Stimulated activated CD8-positive, alpha-beta memory T cell treated with anti-CD3 and anti-CD28 coated beads, Interleukin-15, amount 100 ng/mL, for 4 hours (primary cell): ENCODE data around the gene SPDEF.

Experiments
- DNase-seq, 2 donors: peaks; one replicate each; pipeline ENCODE4 v3.0.0-alpha.2; 2020; ENCODE audit warnings: low read depth in 2 of 2

Gene SPDEF

GRCh38 chr6:34544776-34545471 is 11.2 kb downstream of the SPDEF start:
- DNase-seq: no peak

GRCh38 chr6:34544052-34544604 is 12.0 kb downstream of the SPDEF start:
- DNase-seq: no peak

- DNase-seq: no peak
These were observed 12.7 kb downstream of the SPDEF start for GRCh38 chr6:34543421-34543820.

- DNase-seq: no peak
These were observed 15.3 kb downstream of the SPDEF start for GRCh38 chr6:34540841-34541240.

GRCh38 chr6:34540222-34540621 is 15.9 kb downstream of the SPDEF start:
- DNase-seq: no peak

- no peak for DNase-seq
These were observed 16.9 kb downstream of the SPDEF start for GRCh38 chr6:34539181-34539580.

- DNase-seq: no peak
These were observed 17.5 kb downstream of the SPDEF start for GRCh38 chr6:34538581-34538980.

- DNase-seq: no peak
These were observed 18.1 kb downstream of the SPDEF start for GRCh38 chr6:34537922-34538550.

- DNase-seq: no peak
These were observed 18.9 kb downstream of the SPDEF start for GRCh38 chr6:34536959-34537848.

- no peak for DNase-seq
These were observed 19.7 kb downstream of the SPDEF start for GRCh38 chr6:34536251-34536958.

GRCh38 chr6:34535646-34536045 is 20.5 kb downstream of the SPDEF start:
- DNase-seq: no peak

- no peak for DNase-seq
These were observed 20.9 kb downstream of the SPDEF start for GRCh38 chr6:34535199-34535598.

GRCh38 chr6:34534656-34535055 is 21.5 kb downstream of the SPDEF start:
- no peak for DNase-seq

GRCh38 chr6:34534146-34534545 is 22.0 kb downstream of the SPDEF start:
- DNase-seq: no peak

GRCh38 chr6:34532230-34532629 is 23.9 kb downstream of the SPDEF start:
- no peak for DNase-seq

- DNase-seq: no peak
These were observed 24.4 kb downstream of the SPDEF start for GRCh38 chr6:34531580-34532201.

- DNase-seq: no peak
These were observed 25.3 kb downstream of the SPDEF start for GRCh38 chr6:34530753-34531365.

- no peak for DNase-seq
These were observed 26.3 kb downstream of the SPDEF start for GRCh38 chr6:34529665-34530327.

- DNase-seq: no peak
These were observed 27.0 kb downstream of the SPDEF start for GRCh38 chr6:34528996-34529664.
